Measurements from ENCODE around the gene KRT20.

KRT20 gene

DNA sequence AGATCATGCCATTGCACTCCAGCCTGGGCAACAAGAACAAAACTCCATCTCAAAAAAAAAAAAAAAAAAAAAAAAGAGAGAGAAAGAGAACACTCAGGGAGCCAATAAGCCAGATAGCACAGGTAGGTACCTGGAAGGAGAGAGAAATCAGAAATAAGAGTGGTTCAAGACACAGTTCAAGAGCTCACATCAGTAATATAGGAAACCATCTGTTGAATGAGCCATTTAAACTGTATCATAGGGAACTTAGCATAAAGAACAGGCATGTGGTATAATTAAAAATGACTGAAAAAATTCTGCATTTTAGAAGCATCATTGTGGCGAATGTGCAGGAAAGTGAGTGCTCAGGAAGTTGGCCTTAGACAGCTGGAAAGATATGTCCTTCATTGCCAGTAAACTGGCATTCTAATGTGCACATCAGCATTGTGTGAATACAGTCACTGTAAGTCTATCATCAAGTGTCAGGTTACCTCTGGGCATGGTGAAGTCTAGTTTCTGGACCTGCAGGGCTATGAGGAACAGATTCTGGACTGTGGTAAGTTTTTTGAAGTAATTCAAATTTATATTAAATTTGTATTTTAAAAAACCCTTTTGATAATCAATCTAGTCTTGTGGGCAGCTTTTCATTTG lies 38.4 kb downstream of the KRT20 start:
- Histone ChIP-seq H4K20me1 (ENCODE audit: insufficient read depth, low read length) (no peaks in the 10 kb centered on the region), H3K79me2 (ENCODE audit: low read length) (no peaks in the 10 kb centered on the region), H3K4me1 (ENCODE audit: low read length) (peaks cover 6% of the 10 kb centered on the region), H3K27ac (ENCODE audit: low read length) (no peak overlapping the region), H3K27me3 (ENCODE audit: low read depth, low read length) (peaks cover 11% of the 10 kb centered on the region), H3K9ac (ENCODE audit: low read length) (no peak overlapping the region), H3K4me3 (ENCODE audit: low read length) (no peak overlapping the region), H2AFZ (ENCODE audit: low read depth, low read length) (no peak overlapping the region), H3K4me2 (ENCODE audit: low read length) (no peak overlapping the region), H3K9me3 (ENCODE audit: insufficient read depth, low read length) (no peaks in the 10 kb centered on the region), H3K36me3 (replicated peaks; ENCODE audit: low read depth, low read length) (no peaks in the 10 kb centered on the region)
- TF ChIP-seq, protein P1, sequence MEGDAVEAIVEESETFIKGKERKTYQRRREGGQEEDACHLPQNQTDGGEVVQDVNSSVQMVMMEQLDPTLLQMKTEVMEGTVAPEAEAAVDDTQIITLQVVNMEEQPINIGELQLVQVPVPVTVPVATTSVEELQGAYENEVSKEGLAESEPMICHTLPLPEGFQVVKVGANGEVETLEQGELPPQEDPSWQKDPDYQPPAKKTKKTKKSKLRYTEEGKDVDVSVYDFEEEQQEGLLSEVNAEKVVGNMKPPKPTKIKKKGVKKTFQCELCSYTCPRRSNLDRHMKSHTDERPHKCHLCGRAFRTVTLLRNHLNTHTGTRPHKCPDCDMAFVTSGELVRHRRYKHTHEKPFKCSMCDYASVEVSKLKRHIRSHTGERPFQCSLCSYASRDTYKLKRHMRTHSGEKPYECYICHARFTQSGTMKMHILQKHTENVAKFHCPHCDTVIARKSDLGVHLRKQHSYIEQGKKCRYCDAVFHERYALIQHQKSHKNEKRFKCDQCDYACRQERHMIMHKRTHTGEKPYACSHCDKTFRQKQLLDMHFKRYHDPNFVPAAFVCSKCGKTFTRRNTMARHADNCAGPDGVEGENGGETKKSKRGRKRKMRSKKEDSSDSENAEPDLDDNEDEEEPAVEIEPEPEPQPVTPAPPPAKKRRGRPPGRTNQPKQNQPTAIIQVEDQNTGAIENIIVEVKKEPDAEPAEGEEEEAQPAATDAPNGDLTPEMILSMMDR (IDR thresholded peaks at IDR 0.05; ENCODE audit: low read depth, low read length), result no peak

DNA sequence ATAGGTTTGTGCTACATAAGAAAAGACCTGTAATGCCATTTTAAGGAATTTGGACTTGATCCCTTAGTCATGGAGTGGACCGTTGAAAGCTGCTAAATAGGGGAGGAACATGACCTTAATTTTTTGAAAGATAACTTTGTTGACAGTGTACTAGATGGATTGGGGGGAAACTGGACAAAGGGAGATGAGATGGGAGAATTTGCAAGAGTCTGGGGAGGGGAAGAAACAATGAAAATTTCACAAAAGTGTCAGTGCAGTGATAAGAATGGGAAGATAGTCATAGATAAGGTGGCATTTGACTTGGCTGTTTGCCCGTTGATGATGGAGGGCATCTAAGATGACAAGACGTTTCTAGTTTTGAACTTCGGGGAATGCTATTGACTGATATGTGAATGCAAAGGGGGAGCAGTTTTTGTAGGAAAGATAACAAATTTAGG lies 40.4 kb downstream of the KRT20 start:
- Histone ChIP-seq H4K20me1 (ENCODE audit: insufficient read depth, low read length) (no peaks in the 10 kb centered on the region), H3K4me3 (ENCODE audit: low read length) (no peak overlapping the region), H3K36me3 (replicated peaks; ENCODE audit: low read depth, low read length) (no peaks in the 10 kb centered on the region), H3K4me1 (ENCODE audit: low read length) (peaks cover 6% of the 10 kb centered on the region), H3K9ac (ENCODE audit: low read length) (no peak overlapping the region), H3K9me3 (ENCODE audit: insufficient read depth, low read length) (no peaks in the 10 kb centered on the region), H3K27ac (ENCODE audit: low read length) (no peak overlapping the region), H3K27me3 (ENCODE audit: low read depth, low read length) (peaks cover 11% of the 10 kb centered on the region), H3K79me2 (ENCODE audit: low read length) (no peaks in the 10 kb centered on the region), H2AFZ (ENCODE audit: low read depth, low read length) (no peak overlapping the region), H3K4me2 (ENCODE audit: low read length) (no peak overlapping the region)
- no peak for TF ChIP-seq EZH2phosphoT487 (IDR thresholded peaks at IDR 0.05; ENCODE audit: low read depth)
- TF ChIP-seq, protein P1 (IDR thresholded peaks at IDR 0.05; ENCODE audit: low read depth, low read length), result no peak

DNA sequence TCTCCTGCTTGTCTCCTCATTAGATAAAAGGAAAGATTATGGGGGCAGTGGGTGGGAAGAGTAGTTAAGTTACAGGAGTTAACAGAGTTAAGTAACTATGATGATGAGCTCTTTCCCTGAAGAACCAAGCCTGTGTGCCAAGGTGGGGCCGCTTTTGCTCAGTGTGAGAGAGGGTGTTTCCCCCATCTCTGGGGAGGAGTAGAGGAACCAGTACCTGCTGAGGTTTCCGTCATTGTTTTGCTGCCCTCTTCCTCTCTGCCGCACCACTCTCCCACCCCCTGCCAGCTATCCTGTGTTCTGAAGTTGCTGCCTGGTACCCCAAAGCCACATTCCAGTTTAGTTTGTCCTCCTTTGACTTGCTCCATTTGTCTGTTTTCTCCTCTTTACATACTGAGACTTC lies 41.8 kb downstream of the KRT20 start:
- Histone ChIP-seq H3K27me3 (ENCODE audit: low read depth, low read length) (peaks cover 11% of the 10 kb centered on the region), H2AFZ (ENCODE audit: low read depth, low read length) (no peak overlapping the region), H3K4me1 (ENCODE audit: low read length) (peaks cover 6% of the 10 kb centered on the region), H3K4me2 (ENCODE audit: low read length) (no peak overlapping the region), H4K20me1 (ENCODE audit: insufficient read depth, low read length) (no peaks in the 10 kb centered on the region), H3K4me3 (ENCODE audit: low read length) (no peak overlapping the region), H3K36me3 (replicated peaks; ENCODE audit: low read depth, low read length) (no peaks in the 10 kb centered on the region), H3K9ac (ENCODE audit: low read length) (no peak overlapping the region), H3K9me3 (ENCODE audit: insufficient read depth, low read length) (no peaks in the 10 kb centered on the region), H3K27ac (ENCODE audit: low read length) (no peak overlapping the region), H3K79me2 (ENCODE audit: low read length) (no peaks in the 10 kb centered on the region)
- TF ChIP-seq EZH2phosphoT487 (IDR thresholded peaks at IDR 0.05; ENCODE audit: low read depth), result no peak

DNA sequence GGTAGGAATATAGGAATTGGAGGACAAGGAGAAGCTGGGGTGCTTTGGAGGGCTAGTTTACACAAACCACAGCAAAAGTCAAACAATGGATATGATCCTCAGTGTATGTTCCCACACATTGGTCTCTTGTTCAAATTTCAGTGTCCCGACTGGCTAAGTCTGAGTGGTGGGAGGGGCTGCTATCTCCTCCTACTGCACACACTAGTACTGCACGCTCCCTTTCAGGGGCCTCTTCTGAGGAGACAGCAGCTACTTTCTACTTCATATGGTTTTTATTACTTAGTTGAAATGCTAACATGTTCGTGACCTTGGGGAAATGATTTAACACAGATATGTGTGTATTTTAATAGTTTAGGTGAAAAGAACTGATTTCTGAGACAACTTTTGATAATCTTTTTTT lies 43.8 kb downstream of the KRT20 start:
- TF ChIP-seq, protein P1 (IDR thresholded peaks at IDR 0.05; ENCODE audit: low read depth, low read length), result no peak
- no peak for TF ChIP-seq EZH2phosphoT487 (IDR thresholded peaks at IDR 0.05; ENCODE audit: low read depth)
- Histone ChIP-seq H3K4me1 (ENCODE audit: low read length) (peaks cover 6% of the 10 kb centered on the region), H4K20me1 (ENCODE audit: insufficient read depth, low read length) (no peaks in the 10 kb centered on the region), H3K27ac (ENCODE audit: low read length) (no peak overlapping the region), H3K27me3 (ENCODE audit: low read depth, low read length) (peaks cover 4% of the 10 kb centered on the region; the same call in 1 of the 2 replicates), H3K36me3 (replicated peaks; ENCODE audit: low read depth, low read length) (no peaks in the 10 kb centered on the region), H3K9me3 (ENCODE audit: insufficient read depth, low read length) (no peaks in the 10 kb centered on the region), H3K9ac (ENCODE audit: low read length) (no peak overlapping the region), H3K79me2 (ENCODE audit: low read length) (no peaks in the 10 kb centered on the region), H3K4me3 (ENCODE audit: low read length) (no peak overlapping the region), H2AFZ (ENCODE audit: low read depth, low read length) (no peak overlapping the region), H3K4me2 (ENCODE audit: low read length) (no peak overlapping the region)

Measured in OCI-LY3 (cell line).